ENCODE results near the gene ADCY3.

ADCY3 gene

DNA sequence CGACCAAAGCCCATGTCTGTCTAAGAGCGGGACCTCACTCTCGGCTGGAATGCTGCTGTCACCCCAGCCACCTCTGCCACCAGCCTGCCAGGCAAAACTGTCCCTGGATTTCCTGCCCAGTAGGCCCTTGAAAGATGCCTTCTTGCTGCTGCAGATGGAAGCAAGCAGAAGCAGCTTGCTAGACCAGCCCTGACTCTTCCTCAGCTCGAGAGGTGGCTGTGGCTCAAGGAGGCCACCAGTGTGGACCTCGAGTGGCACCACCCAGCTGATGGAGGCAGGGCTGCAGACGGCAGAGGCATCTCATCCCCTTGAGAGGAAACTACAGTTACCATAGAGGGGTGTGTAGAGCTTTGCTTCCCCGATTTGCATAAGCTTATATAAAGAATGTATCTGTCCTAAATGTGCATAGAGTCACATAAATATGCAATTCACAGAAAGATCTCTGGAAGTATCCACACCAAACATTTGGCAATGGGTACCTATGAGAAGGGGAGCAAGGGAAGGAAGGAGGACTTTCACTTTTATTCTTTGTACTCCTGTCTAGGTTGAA is 20.6 kb downstream of the ADCY3 start:
- no peak for DNase-seq

DNA sequence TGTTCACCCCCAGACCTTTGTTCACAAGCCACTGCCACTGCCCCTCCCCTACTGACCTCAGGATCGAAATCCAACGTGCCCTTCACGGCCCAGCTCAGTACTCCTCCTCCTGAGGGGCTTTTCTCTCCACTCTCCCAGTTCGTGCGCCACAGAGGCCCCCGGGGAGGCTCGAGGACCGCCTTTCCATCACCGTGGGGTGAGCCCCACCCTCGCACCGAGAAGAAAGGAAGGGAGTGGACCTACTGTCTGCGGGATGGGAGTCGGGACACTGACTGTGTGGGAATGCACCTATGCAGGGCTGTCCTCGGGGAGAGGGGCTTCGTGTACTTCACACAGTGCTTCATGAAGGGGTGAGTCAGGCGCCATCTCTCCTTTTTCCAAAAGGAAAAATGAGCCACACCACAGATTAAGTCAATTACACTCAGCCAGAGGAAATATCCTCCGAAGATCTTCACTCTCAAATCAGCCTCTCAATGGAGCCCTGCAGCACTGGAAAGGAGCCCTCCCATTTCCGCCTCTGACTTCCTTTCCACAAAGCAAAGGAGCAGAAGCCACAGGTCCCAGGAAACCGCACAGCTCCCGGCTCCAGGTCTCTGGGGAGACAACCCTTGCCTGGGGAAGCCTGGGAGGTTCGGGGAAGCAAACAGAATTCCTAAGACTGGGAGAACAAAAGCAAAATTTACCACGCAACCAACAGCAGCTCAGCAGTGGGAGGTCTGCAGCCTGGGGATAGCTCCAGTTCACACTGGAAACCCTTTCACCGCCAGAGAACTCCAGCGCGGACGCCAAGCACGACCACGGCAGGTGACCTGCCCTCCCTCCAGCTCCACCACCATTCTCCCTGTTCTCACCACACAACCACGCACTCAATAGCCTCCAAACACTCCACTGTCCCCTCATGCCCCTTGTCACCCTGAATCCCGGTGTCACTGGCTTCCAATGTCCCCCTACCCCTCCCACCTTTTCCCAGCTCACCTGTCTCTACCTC is 21.6 kb downstream of the ADCY3 start:
- no peak for DNase-seq

DNA sequence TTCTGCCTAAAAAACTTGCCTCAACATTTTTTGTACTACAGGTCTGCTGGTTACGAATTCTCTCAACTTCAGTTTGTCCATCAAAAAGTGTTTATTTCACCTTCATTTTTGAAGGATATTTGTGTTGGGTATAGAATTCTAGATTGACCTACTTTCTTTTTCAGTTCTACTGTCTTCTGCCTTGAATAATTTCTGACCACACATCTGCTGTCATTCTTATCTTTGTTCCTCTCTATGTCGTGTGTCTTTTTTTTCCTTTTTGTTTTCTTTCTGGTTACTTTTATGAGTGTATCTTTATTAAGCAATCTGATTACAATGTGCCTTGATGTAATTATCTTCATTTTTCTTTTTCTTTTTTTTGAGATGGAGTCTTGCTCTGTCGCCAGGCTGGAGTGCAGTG is 25.3 kb downstream of the ADCY3 start:
- DNase-seq, result no peak

DNA sequence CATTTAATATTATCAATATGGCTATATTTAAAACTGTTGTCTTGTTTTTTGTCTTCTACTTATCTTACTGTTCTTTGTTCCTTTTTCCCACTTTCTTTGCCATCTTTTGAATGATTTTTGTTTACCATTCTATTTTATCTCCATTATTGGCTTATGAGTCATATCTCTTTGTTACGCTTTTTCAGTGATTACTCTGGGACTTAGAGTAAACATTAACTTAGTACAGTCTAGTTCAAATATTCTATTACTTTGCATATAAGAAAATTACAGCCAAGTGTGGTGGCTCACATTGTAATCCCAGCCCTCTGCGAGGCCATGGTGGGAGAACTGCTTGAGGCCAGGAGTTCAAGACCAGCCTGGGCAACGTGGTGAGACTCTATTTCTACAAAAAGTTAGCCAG is 26.1 kb downstream of the ADCY3 start:
- peak; percentile 24 for DNase-seq

DNA sequence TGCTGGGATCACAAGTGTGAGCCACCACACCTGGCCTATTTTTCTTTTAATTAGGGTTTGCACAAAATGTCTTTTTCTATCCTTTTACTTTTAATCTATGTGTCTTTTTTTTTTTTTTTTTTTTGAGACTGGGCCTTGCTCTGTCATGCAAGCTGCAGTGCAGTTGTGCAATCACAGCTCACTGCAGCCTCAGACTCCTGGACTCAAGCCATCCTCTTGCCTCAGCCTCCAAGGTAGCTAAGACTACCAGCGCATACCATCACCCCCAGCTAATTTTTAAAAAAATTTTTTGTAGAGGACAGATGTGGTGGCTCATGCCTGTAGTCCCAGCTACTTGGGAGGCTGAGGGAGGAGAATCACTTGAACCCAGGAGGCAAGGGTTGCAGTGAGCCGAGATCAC is 27.1 kb downstream of the ADCY3 start:
- no peak for DNase-seq

DNA sequence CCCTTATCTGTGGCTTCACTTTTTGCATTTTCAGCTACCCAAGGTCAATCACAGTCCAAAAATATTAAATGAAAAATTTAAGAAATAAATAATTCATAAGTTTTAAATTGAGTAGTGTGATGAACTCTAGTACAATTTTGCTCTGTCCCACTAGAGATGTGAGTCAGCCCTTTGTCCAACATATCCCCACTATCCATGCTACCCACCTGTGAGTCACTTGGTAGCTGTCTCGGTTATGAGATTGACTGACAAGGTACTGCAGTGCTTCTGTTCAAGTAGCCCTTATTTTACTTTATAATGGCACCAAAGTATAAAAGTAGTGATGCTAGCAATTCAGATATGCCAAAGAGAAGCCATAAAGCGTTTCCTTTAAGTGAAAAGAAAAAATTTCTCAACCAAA is 28.8 kb downstream of the ADCY3 start:
- DNase-seq, result no peak

DNA sequence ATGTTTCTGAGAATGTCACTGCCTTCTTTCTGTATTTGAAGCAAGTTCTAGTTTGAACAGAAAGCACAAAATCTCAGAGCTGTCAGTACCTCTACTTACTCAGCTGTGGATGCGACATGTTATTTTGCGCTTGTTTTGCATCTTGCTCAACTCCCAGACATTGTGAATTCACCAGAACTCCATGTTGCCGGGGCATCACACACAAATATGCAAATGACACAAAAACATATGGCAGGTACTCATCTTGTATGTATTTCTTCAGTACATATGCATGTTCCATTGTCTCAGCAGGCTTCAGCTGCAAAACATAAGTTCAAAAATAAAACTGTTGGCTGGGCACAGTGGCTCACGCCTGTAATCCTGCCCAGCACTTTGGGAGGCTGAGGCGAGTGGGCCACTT is 30.8 kb downstream of the ADCY3 start:
- no peak for DNase-seq

DNA sequence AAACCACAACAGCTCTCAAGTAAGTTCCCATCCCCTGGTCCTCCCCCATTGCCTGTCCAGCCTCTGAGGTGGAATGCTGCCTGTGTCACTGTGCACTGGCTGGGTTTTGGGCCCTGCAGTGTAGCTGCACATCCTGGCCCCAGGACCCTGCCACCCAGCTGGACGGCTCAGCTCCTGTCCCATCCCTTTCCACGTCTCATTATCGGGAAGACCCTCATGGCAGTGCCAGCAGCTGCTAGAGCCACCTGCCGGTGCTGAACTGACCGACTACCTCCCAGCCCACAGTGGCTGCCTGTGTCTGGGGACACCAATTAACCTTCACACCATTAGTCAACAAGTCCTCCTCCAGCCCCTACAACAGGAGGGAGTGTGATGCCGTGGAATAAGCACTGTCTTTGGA is 31.9 kb downstream of the ADCY3 start:
- DNase-seq, result no peak

DNA sequence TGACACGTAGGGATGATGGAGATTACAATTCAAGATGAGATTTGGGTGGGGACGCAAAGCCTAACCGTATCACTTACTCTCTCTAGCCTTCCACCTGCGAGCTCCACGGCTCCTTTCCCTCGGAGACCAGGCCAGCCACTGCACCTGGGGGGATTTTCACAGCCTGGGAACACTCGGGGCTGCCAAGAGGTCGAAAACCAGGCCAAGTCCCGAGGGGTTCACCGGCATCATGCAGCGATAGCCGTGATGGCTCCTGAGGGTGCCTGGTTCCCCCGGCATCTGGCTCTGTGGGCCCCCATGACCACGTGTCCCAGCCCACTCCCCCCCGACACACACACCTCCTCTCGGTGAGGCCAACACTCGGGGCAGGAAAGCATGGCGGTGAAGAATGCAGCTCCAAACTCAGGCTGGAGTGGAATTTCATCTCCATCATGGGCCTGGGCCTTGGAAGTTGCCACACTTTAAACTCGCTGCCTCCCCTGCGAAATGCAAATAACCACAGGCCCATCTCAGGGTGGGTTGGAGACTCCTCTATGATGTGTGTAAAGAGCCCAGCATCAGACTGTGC is 32.6 kb downstream of the ADCY3 start:
- no peak for DNase-seq

DNA sequence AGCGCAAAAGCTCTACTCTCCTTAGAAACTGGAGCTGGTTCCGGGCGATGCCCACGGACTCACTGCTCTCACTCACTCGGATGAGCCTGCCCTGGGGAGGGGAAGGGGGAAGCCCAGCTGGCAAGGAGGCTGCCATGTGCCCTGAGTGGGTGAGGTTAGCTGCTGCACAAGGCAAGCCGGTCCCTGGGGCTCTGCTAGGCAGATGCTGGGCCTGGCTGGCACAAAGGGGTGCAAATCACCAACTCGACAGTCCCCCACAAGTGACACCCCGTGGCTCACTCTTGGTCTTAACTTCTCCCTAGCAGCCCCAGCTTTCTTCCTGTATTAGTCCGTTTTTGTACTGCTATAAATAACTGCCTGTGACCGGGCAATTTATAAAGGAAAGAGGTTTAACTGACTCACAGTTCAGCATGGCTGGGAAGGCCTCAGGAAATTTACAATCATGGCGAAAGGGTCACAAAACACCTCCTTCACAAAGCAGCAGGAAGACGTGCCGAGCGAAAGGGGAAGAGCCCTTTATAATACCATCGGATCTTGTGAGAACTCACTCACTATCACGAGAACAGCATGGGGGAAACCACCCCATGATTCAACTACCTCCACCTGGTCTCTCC is 33.2 kb downstream of the ADCY3 start:
- DNase-seq, result no peak

DNA sequence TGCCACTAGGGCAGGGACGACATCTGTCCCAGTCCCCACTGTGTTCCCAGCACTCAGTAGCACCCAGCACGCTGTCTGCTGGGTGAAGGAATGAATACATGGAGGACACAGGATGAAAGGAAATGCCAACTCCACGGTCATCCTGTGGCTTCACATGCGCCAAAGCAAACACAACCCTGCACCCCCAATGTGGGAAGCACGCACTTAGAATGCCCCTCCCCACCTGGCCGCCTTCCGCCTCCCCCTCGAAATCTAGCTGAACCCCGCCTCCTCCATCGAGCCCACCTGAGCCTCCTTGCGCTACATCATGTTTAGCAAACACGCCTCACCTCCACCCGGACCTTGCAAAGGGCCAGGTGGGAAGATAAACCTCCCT is 33.9 kb downstream of the ADCY3 start:
- DNase-seq, result no peak

DNA sequence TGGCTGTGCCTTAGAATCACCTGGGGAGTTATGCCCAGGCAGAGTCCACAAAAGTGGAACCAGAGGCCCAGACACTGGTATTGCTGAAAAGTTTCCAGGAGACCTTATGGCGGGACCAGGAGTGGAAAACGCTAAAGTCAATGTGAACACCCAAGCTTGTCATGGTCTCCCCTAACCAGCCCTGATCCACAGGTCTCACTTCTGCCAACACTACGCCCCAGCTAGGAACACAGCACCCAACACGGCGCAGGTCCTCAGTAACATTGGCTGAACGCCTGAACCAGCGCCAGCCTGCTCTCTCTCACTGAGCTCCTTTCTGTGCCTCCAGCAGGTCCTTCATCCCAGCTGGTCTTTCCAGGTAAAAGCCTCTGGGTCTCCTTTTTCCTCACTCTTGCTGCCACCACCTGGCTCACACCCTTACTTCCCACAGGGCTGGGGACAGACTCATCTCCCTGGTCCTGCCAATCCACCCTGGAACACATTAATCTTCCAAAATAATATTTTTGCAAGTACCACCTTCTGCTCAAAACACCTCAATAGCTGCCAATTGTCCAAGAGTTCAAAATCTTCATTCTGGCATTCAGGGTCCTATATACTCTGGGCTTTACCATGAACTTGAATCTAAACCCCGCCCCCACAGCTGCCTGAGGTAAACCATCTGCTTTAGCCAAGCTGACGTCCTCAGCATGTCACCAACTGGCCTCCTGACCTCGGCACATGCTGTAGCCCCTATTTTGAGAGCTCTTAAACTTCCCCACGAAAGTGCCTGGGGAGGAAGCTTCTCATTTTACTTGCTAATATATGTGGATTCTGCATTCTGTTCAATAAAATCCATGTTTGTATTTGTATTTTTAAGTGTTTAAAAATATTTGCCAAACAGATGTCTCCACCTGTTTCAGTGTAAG is 34.6 kb downstream of the ADCY3 start:
- DNase-seq, result no peak

DNA sequence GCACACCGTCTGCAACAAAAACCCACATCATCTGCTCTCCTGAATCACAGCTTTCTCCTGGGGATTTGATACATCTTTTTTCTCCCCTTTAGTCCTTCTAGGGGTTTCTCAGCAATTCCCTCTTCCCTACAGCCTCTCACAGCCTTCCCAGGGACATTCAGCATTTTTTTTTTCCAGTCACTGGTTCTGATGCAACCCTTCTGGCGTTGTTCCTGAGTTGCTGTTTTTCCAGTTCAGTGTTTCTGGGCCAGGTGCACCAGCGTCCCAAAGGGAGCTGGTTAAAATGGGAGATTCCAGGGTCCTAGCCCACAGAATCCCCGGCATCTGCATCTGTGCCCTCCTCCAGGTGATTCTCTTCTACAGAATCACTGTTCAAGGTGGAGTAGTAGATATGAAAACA is 36.1 kb downstream of the ADCY3 start:
- no peak for DNase-seq

DNA sequence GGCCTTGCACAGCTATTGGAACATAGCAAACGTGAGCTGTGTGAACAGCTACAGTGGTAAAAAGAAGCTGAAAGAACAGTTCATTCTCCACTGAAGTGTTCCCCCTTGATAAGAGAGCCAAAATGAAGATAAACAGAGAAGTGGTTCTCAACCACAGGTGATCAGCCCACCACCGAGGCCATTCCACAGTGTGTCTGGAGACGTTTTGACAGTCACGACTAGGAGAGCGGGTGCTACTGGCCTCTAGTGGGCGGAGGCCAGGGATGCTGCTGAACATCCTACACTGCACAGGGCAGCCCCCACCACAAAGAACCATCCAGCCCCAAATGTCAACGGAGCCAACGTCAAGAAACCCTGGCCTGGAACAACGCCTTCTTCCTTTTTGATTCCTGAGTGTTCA is 38.4 kb downstream of the ADCY3 start:
- no peak for DNase-seq

DNA sequence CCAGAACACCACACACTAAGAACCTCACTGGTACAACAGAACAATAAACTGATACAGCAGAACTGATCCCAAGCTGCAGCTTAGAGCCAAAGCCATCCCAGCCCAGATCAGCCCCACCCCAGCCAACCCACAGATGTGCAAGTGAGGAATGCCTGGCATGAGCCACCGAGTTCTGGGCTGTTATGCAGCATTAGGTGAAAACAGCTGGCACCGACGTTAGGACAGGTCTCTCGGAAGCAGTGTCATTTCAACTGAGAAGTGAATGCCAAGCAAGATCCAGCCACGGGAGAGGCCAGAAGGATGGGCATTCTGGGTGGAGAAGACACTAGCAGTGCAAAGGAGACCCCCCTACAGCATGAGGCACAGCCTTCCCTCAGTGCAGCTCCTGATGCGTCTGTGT is 38.9 kb downstream of the ADCY3 start:
- DNase-seq, result no peak

DNA sequence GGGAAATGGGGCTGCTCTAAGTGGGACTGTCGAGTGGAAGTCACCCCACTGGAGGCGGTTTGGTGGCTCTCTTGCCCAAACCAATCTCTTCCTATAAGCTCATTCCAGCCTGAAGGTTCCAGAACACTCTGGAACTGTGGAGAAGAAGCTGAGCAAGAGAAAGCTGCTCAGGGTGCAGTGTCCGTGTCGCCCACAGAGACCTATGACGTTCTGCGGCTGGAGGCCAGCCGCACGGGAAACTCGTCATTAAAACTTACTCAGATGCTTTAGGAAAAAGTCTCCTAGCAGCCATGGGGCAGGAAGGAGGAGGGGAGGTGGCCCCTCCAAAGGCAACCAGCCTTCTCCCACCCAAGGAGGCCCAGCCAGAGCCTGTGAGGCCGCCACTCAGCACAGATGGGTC is 41.7 kb downstream of the ADCY3 start:
- no peak for DNase-seq

DNA sequence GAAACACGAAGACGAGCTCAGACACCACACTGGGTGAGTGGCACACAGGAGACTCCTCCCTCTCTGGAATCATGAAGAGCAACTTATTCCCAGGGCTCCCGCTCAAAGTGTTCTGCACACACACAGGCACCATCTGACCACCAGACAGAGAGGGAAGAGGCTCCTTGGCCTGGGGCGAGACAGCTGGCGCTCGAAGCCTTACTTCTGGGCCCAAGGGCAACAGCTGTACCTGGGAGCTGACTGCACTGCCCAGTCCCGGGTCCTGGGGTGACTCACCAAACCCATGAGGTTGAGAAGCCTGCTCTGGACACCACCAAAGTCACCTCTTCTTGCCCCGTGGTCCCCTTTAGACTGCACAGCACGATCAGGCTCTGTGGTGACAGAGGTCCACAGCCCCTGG is 42.4 kb downstream of the ADCY3 start:
- DNase-seq, result no peak

DNA sequence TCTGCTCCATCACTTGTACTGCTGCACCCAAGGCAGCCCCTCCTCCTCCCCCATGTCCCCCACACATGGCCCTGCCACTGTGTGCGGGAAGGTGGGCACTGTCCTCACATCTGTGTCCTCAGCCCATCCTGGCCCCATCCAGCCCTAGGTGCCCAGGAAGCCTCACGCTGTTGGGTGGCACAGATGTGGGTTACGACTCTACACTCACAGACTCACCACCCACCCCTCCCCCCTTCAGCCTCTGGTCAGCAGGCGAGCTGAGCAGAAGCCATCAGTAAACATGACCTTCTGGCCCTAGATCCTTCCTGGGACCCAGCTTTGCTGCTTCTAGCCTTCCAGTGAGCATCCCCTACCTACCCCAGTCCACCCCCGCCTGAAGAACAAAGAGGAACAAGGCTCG is 43.0 kb downstream of the ADCY3 start:
- no peak for DNase-seq

DNA sequence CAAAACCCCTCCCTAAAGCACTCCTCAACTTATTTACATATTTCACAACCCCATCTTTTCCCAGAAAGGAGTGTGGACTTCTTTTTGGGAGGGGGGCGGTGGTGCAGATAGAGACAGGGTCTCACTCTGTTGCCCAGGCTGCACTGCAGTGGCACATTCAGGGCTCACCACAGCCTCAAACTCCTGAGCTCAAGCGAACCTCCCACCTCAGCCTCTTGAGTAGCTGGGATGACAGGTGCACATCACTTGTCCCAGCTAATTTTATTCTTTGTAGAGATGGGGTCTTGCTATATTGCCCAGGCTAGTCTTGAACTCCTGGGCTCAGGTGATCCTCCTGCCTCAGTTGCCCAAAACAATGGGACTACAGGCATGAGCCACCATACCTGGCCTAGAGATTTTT is 44.1 kb downstream of the ADCY3 start:
- no peak for DNase-seq

DNA sequence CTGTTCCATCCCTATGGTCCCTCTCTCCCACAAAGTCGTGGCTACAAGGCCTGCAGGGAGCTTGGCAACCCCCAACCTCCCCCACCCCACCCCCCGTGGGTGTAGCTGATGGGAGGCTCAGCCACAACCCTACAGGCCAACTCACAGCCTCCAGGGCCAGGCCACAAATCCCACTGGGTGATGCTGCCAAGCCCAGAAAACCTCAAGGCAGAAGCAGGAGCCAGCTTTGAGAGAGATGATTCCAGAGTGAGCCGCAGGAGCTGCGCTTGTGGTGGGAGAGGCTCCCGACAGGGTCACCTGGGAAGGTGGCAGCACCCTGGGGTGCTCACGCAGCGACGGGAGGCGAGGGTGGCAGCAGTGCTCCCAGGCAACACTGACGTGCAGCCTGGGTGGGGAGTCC is 44.8 kb downstream of the ADCY3 start:
- no peak for DNase-seq

DNA sequence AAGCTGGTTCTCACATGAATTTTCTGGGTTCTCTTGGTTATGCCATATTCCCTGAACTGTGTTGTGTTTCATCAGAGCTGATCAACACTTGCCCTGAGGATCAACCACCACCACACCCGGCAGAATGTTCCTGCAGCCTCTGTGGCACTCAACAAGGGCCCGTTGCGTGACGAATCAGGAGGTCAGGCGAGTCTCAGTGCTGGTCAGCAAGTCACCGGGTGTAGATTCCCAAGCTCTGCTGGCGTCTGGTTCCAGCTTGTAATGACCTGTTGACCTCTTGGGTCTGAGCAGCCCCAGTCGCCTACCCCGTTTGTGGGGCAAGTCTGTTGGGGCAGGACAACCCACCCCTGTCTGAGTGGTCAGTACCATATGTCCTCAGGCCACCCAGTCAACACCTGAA is 46.0 kb downstream of the ADCY3 start:
- DNase-seq, result no peak

DNA sequence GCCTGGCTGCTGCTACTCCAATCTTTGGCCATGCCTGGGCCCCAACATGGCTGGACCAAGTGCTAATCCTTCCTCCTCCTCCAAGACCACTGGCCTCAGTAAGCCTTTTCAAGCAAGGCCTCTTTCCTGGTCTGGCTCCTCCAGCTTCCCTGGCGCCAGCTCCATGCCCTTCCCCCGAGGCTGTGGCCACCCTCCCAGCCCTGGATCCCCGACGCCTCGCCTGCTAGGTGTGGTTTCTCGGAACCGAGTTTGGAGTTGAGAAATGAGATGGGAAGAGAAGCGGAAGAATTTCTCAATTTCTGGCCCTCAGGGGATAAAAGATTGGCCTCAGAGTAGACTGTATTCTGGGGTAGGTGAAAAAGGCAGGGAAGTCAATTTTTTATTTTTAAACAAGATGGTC is 46.4 kb downstream of the ADCY3 start:
- DNase-seq, result no peak

Data from HCEC 1CT (cell line).